BE2C (cell line): ENCODE measurements around the gene DCLK1.

Experiments used
- DNase-seq: peaks from one replicate; pipeline ENCODE4 v3.0.0-alpha.2; 2020
- H3K27me3 ChIP-seq: fragments of 250-450 bp; sonication (Bioruptor Pico); 2 replicates; pipeline ENCODE4 v1.5.1; 2020; ENCODE audit warnings: mild to moderate bottlenecking
- H3K36me3 ChIP-seq: fragments of 250-450 bp; sonication (Bioruptor Pico); 2 replicates; pipeline ENCODE4 v1.5.1; 2020; ENCODE audit warnings: mild to moderate bottlenecking
- H3K4me1 ChIP-seq: fragments of 250-450 bp; sonication (Bioruptor Pico); 2 replicates; pipeline ENCODE4 v1.5.1; 2020
- H3K4me3 ChIP-seq: 2 replicates; pipeline ENCODE4 v1.5.1; 2011; ENCODE audit warnings: low read depth, low read length
- H3K9me3 ChIP-seq: fragments of 250-450 bp; sonication (Bioruptor Pico); 2 replicates; pipeline ENCODE4 v1.5.1; 2020
- TF ChIP-seq, protein P1 (sequence below): IDR thresholded peaks from 2 replicates; pipeline ENCODE4 v1.5.1; 2012; ENCODE audit warnings: mild to moderate bottlenecking, low read depth, low read length

DCLK1 gene

DNA sequence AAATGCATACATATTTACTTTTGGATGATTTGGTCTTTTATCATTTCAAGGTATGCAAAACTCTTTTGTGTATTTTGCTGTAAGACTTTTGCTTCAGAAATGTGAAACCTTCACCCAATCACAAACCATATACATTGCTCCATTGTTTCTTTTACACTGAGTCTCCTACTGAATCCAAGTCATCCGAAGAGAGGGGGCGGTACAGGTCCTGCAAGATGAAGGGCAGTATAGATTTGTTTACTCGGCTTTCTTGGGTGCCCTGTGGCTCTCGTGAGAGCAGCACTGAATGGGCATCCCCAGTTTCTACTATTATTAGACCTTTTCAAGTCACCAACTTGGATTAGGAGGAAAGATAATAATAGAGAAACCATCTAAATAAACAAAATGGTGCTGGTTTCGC is 280.6 kb downstream of the DCLK1 start:
- Histone ChIP-seq H3K27me3 (no peaks in the 10 kb centered on the region), H3K4me1 (no peaks in the 10 kb centered on the region), H3K9me3 (no peaks in the 10 kb centered on the region), H3K4me3 (no peak overlapping the region), H3K36me3 (no peaks in the 10 kb centered on the region)
- no peak for DNase-seq
- TF ChIP-seq, protein P1, sequence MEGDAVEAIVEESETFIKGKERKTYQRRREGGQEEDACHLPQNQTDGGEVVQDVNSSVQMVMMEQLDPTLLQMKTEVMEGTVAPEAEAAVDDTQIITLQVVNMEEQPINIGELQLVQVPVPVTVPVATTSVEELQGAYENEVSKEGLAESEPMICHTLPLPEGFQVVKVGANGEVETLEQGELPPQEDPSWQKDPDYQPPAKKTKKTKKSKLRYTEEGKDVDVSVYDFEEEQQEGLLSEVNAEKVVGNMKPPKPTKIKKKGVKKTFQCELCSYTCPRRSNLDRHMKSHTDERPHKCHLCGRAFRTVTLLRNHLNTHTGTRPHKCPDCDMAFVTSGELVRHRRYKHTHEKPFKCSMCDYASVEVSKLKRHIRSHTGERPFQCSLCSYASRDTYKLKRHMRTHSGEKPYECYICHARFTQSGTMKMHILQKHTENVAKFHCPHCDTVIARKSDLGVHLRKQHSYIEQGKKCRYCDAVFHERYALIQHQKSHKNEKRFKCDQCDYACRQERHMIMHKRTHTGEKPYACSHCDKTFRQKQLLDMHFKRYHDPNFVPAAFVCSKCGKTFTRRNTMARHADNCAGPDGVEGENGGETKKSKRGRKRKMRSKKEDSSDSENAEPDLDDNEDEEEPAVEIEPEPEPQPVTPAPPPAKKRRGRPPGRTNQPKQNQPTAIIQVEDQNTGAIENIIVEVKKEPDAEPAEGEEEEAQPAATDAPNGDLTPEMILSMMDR = 0 out of 2 replicates have a peak, but pooled peaks have one; percentile 2

DNA sequence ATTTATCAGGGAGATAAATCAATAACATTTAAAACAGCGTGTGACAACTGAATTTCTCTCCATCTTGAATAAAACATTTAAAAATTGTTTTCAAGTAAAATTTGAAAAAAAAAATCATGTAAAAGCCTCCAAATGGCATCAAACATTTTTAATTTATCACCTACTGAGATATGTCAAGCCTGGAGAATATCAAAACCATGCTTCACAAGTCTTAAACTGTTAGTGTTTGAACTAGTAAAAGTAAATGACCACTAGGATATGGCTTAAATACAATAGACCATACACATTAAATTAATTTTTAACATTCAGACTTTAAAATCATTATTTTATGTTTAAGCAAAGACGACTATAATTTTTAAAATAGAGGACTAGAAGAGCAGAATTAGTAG is 281.9 kb downstream of the DCLK1 start:
- Histone ChIP-seq H3K4me3 (no peak overlapping the region), H3K4me1 (no peaks in the 10 kb centered on the region), H3K36me3 (no peaks in the 10 kb centered on the region), H3K27me3 (no peaks in the 10 kb centered on the region), H3K9me3 (no peaks in the 10 kb centered on the region)
- TF ChIP-seq, protein P1 = no peak
- no peak for DNase-seq

DNA sequence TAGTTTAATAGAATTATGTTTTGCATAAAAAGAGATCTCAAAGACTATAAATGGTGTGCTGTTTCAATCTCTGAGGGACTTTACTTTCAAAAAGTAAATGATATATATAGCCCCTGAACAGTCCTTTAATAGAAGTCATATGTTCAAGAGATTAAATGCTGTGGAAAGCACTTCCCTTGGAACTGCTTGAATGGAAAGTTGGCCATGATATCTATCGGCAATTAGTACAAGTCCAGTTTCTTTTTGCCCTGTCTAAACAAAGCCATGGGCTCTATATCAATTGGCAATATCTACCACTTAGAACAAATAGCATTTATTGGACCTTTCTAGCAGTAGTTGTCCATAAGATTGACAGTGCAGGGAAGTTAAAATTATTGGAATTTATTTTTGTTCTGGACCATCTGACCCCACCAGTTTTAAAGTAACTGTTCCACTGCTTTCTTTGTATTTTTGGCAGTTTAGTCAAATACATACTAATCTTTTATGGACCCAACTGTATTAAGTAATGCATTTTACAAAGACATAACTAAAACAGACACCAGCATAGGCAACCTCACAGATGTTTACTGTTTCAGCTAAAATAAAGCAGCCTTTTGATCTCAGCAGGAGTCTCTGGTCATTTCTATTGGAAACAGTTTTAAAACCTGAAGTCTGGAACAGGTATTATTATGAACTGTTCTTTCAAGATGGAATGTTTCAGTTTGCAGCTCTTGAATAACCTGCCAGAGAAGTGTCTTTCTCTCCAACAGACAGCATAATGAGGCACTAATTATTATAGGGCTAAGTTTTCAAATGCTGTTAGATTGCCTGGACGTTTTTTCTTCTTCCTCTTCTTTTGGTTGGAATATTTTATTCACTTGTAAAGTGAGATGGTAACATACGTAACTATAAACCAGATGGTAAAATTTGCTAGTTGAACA is 282.6 kb downstream of the DCLK1 start:
- no peaks in the 10 kb centered on the region for H3K27me3 ChIP-seq
- no peak overlapping the region for H3K4me3 ChIP-seq
- H3K36me3 ChIP-seq = no peaks in the 10 kb centered on the region
- TF ChIP-seq, protein P1 = no peak
- DNase-seq = no peak
- no peaks in the 10 kb centered on the region for H3K4me1 ChIP-seq
- no peaks in the 10 kb centered on the region for H3K9me3 ChIP-seq

DNA sequence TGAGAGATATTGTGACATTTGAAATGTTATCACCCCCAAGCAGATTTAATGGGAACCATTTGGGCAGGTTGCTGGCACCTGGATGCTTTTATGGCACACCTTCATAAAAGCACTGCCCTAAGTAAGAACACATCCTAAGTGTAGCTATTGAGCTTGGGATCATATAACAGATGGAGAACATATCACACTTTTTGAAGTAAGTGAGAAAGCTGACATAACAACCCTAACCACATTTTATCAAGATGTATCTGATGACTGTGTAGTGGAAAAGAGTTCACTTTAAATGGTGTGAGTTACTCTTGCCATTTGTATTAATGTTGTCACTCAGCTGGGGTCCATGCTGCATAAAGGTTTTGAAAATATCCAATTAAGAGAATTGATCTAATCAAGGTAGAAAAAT is 287.9 kb downstream of the DCLK1 start:
- H3K36me3 ChIP-seq = no peaks in the 10 kb centered on the region

DNA sequence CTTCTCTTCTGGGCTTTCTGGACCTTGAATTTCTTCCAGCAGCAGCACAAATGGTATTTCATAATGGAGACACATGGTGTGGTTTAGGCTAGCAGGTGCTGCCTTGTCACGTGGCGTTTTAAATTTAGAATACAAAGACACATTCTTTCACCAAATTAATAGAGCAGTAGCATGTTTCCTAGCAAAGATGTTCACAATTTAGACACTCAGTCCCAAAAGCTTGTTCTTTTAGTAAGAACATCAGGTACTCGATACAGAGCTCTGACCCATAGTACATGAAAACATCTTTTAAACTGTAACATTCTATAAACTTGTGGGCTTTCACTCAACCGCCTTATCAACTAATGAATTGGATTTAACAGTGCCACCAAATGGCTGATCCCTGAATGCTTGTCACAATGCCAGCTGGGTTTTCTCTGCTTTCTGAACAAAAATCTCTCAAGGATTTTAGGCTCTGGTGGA is 290.1 kb downstream of the DCLK1 start:
- no peak for DNase-seq
- H3K9me3 ChIP-seq = no peaks in the 10 kb centered on the region
- H3K27me3 ChIP-seq = no peaks in the 10 kb centered on the region
- TF ChIP-seq, protein P1 = 0 out of 2 replicates have a peak, but pooled peaks have one; percentile 13
- no peaks in the 10 kb centered on the region for H3K36me3 ChIP-seq
- H3K4me1 ChIP-seq = no peaks in the 10 kb centered on the region
- no peak overlapping the region for H3K4me3 ChIP-seq

More for the DNA sequence above, 287.9 kb downstream of the DCLK1 start:
- Histone ChIP-seq H3K4me1 (no peaks in the 10 kb centered on the region), H3K9me3 (no peaks in the 10 kb centered on the region), H3K27me3 (no peaks in the 10 kb centered on the region), H3K4me3 (no peak overlapping the region)
- TF ChIP-seq, protein P1 = no peak
- no peak for DNase-seq

DNA sequence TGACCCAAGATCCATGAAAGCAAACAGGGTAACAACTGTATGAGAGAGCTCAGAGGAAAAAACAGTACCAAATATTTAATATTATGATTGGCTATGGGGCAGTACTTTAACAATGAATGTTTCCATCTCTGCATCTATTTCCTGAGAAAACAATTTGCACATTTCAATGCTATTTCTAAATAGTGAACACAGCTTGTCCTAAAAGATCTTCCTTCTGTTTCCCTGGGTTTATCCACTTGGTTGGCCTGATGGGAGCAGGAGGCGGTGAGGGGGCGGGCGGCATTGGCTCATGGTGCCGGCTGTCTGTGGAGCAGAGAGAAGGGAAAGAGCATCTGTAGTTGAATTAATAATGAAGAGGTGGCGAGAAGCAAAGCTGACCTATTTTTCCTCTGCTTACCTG is 291.4 kb downstream of the DCLK1 start:
- no peaks in the 10 kb centered on the region for H3K27me3 ChIP-seq
- no peak overlapping the region for H3K4me3 ChIP-seq
- no peaks in the 10 kb centered on the region for H3K4me1 ChIP-seq
- no peaks in the 10 kb centered on the region for H3K9me3 ChIP-seq
- no peaks in the 10 kb centered on the region for H3K36me3 ChIP-seq
- no peak for DNase-seq
- TF ChIP-seq, protein P1 = no peak
